Suprapubic skin (tissue), 4 donors: ENCODE measurements around the gene EVA1B. TPM values are rescaled to one million over a fixed set of nuclear protein-coding genes. Genes with fewer than 3 reads are reported as not detected.

Experiments
- DNase-seq, 2 donors: peaks; one replicate each; pipeline ENCODE4 v3.0.0-alpha.2; 2019; ENCODE audit warnings: low spot score in 2 of 2
- H3K27ac ChIP-seq: fragments of 200-600 bp; sonication (generic); one replicate; pipeline ENCODE4 v1.5.1; 2019
- H3K27me3 ChIP-seq: fragments of 200-600 bp; sonication (generic); one replicate; pipeline ENCODE4 v1.5.1; 2019
- H3K36me3 ChIP-seq: fragments of 200-600 bp; sonication (generic); one replicate; pipeline ENCODE4 v1.5.1; 2019
- H3K4me1 ChIP-seq: fragments of 200-600 bp; sonication (generic); one replicate; pipeline ENCODE4 v1.5.1; 2019
- H3K4me3 ChIP-seq: fragments of 200-600 bp; sonication (generic); one replicate; pipeline ENCODE4 v1.5.1; 2019; ENCODE audit warnings: mild to moderate bottlenecking
- H3K9me3 ChIP-seq: fragments of 200-600 bp; sonication (generic); one replicate; pipeline ENCODE4 v1.5.1; 2019
- CTCF ChIP-seq, 2 donors: fragments of 200-600 bp in 1 of 2; fragments of 450-650 bp in 1 of 2; sonication (generic) in 1 of 2; IDR thresholded peaks; one replicate each; pipeline ENCODE4 v1.5.1; 2016 to 2019; ENCODE audit warnings: antibody characterized with exemption in 2 of 2, mild to moderate bottlenecking in 1 of 2, moderate library complexity in 1 of 2
- EP300 ChIP-seq: sonication (generic); formaldehyde crosslinking; IDR thresholded peaks from one replicate; pipeline ENCODE4 v1.6.1; 2017; ENCODE audit warnings: antibody characterized with exemption
- POLR2A ChIP-seq, 2 donors: fragments of 450-650 bp; IDR thresholded peaks; one replicate each; pipeline ENCODE4 v1.6.1; 2017; ENCODE audit warnings: antibody characterized with exemption in 2 of 2, mild to moderate bottlenecking in 2 of 2, moderate library complexity in 2 of 2
- POLR2AphosphoS5 ChIP-seq, 3 donors: sonication (generic); formaldehyde crosslinking; IDR thresholded peaks; one replicate each; pipeline ENCODE4 v1.6.1; 2017; ENCODE audit warnings: antibody characterized with exemption in 3 of 3
- WGBS: methylation state at CpG from one replicate; pipeline ENCODE4 v1.1.5; 2018; 5-methylcytosine and 5-hydroxymethylcytosine counted together
- total RNA-seq, 4 donors: library from RNA; depleted of rRNA; stranded (reverse); fragments of >200 nt; gene quantifications; one replicate each; pipeline ENCODE4 v1.1.0, GENCODE V29; 2016

The EVA1B gene
- total RNA-seq, 4 donors from 2014 or later = 13.3 to 28.0 (median 19.2) TPM

GRCh38 chr1:36303650-36304360 lies 19.6 kb downstream of the EVA1B start:
- DNase-seq = peak in 1 of 2 donors; percentile 64

GRCh38 chr1:36303244-36303643 lies 20.2 kb downstream of the EVA1B start:
- no peaks in the 10 kb centered on the region for H3K27me3 ChIP-seq
- no peak overlapping the region for H3K4me3 ChIP-seq
- peaks cover 54% of the 10 kb centered on the region for H3K4me1 ChIP-seq
- no peak for DNase-seq
- WGBS = 68% methylated on average over 5 of the region's 5 CpGs
- no peak overlapping the region for H3K27ac ChIP-seq
- H3K9me3 ChIP-seq = no peaks in the 10 kb centered on the region
- TF ChIP-seq CTCF (IDR thresholded peaks at IDR 0.05) (no peak), POLR2A (IDR thresholded peaks at IDR 0.05) (no peak)
- peaks cover 47% of the 10 kb centered on the region for H3K36me3 ChIP-seq

More at GRCh38 chr1:36303650-36304360, 19.6 kb downstream of the EVA1B start:
- Histone ChIP-seq H3K27me3 (no peaks in the 10 kb centered on the region), H3K4me3 (no peak overlapping the region), H3K36me3 (peaks cover 41% of the 10 kb centered on the region), H3K9me3 (no peaks in the 10 kb centered on the region), H3K27ac (no peak overlapping the region), H3K4me1 (peaks cover 51% of the 10 kb centered on the region)
- WGBS = 91% methylated on average over 23 of the region's 23 CpGs
- TF ChIP-seq EP300 = no peak
- TF ChIP-seq POLR2A (IDR thresholded peaks at IDR 0.05) = no peak
- TF ChIP-seq CTCF (IDR thresholded peaks at IDR 0.05) = no peak
- no peak for TF ChIP-seq POLR2AphosphoS5 (IDR thresholded peaks at IDR 0.05)

- no peaks in the 10 kb centered on the region for H3K9me3 ChIP-seq
- H3K36me3 ChIP-seq = peaks cover 66% of the 10 kb centered on the region
- no peaks in the 10 kb centered on the region for H3K27me3 ChIP-seq
- peaks cover 44% of the 10 kb centered on the region for H3K4me1 ChIP-seq
- DNase-seq = no peak
- 55% methylated on average over 1 of the region's 1 CpG for WGBS
- TF ChIP-seq CTCF (IDR thresholded peaks at IDR 0.05) (no peak), EP300 (no peak), POLR2A (IDR thresholded peaks at IDR 0.05) (no peak), POLR2AphosphoS5 (IDR thresholded peaks at IDR 0.05) (no peak)
- no peak overlapping the region for H3K4me3 ChIP-seq
- peak overlapping the region; percentile 84 for H3K27ac ChIP-seq
Observed at GRCh38 chr1:36301220-36301619, 22.2 kb downstream of the EVA1B start.

- H3K27ac ChIP-seq = peak overlapping the region; percentile 84
- no peaks in the 10 kb centered on the region for H3K27me3 ChIP-seq
- 63% methylated on average over 1 of the region's 1 CpG for WGBS
- H3K36me3 ChIP-seq = peaks cover 68% of the 10 kb centered on the region
- no peak for DNase-seq
- TF ChIP-seq POLR2AphosphoS5 (IDR thresholded peaks at IDR 0.05) = no peak
- no peak for TF ChIP-seq EP300
- TF ChIP-seq CTCF (IDR thresholded peaks at IDR 0.05) = no peak
- TF ChIP-seq POLR2A (IDR thresholded peaks at IDR 0.05) = no peak
- H3K4me3 ChIP-seq = no peak overlapping the region
- peaks cover 37% of the 10 kb centered on the region for H3K4me1 ChIP-seq
- no peaks in the 10 kb centered on the region for H3K9me3 ChIP-seq
Observed at GRCh38 chr1:36300526-36300925, 22.9 kb downstream of the EVA1B start.

- H3K9me3 ChIP-seq = no peaks in the 10 kb centered on the region
- no peak for DNase-seq
- no peaks in the 10 kb centered on the region for H3K27me3 ChIP-seq
- no peak for TF ChIP-seq POLR2A (IDR thresholded peaks at IDR 0.05)
- TF ChIP-seq CTCF (IDR thresholded peaks at IDR 0.05) = no peak
- no peak for TF ChIP-seq EP300
- no peak for TF ChIP-seq POLR2AphosphoS5 (IDR thresholded peaks at IDR 0.05)
- H3K27ac ChIP-seq = peak overlapping the region; percentile 84
- 89% methylated on average over 5 of the region's 5 CpGs for WGBS
- peaks cover 34% of the 10 kb centered on the region for H3K4me1 ChIP-seq
- H3K36me3 ChIP-seq = peaks cover 72% of the 10 kb centered on the region
- no peak overlapping the region for H3K4me3 ChIP-seq
Observed at GRCh38 chr1:36298640-36299039, 24.8 kb downstream of the EVA1B start.
